Glutamatergic neuron (in vitro differentiated cells): ENCODE measurements around the gene ANTXR1. TPM values are rescaled to one million over a fixed set of nuclear protein-coding genes. Genes with fewer than 3 reads are reported as not detected.
"Not testable (repeated sequence)": the region's sequence is repeated elsewhere in the genome, so short reads cannot be mapped to it uniquely, and the experiment has no call there.

Source experiments
- DNase-seq: peaks from one replicate; pipeline ENCODE4 v3.0.0; 2022
- H3K27ac Mint-ChIP-seq: one replicate; pipeline ENCODE4 v1.8.0; 2020; ENCODE audit warnings: mild to moderate bottlenecking, mixed read lengths, inconsistent platforms; ENCODE audit not compliant: unreplicated experiment
- H3K27me3 Mint-ChIP-seq: one replicate; pipeline ENCODE4 v1.8.0; 2020; ENCODE audit warnings: mild to moderate bottlenecking, moderate library complexity, mixed read lengths, inconsistent platforms; ENCODE audit not compliant: unreplicated experiment
- H3K36me3 Mint-ChIP-seq: one replicate; pipeline ENCODE4 v1.8.0; 2020; ENCODE audit warnings: mild to moderate bottlenecking, mixed read lengths, inconsistent platforms; ENCODE audit not compliant: unreplicated experiment
- H3K4me1 Mint-ChIP-seq: one replicate; pipeline ENCODE4 v1.8.0; 2020; ENCODE audit warnings: mild to moderate bottlenecking, low read depth, mixed read lengths, inconsistent platforms; ENCODE audit not compliant: unreplicated experiment
- H3K4me3 Mint-ChIP-seq: one replicate; pipeline ENCODE4 v1.8.0; 2020; ENCODE audit warnings: mild to moderate bottlenecking, mixed read lengths, inconsistent platforms; ENCODE audit not compliant: unreplicated experiment
- H3K9me3 Mint-ChIP-seq: one replicate; pipeline ENCODE4 v1.8.0; 2020; ENCODE audit warnings: mild to moderate bottlenecking, moderate library complexity, mixed read lengths, inconsistent platforms; ENCODE audit not compliant: unreplicated experiment
- CTCF ChIP-seq: fragments of 200-600 bp; sonication (generic); IDR thresholded peaks from one replicate; pipeline ENCODE4 v1.5.0; 2021; ENCODE audit not compliant: partially characterized antibody, unreplicated experiment
- total RNA-seq: library from RNA; stranded (reverse); fragmentation: NEBNext Ultra II Directional; extraction: Animal tissue kit (Norgen Biotek cat#: 25700); gene quantifications from one replicate; pipeline ENCODE4 v1.2.1, GENCODE V29; 2021; ENCODE audit not compliant: unreplicated experiment

The ANTXR1 gene
- total RNA-seq, 1 donor from 2014 or later: 26.7 TPM

- Mint-ChIP-seq H3K27ac (no peak overlapping the region), H3K4me1 (peaks cover 35% of the 10 kb centered on the region), H3K27me3 (peaks cover 6% of the 10 kb centered on the region), H3K4me3 (no peak overlapping the region), H3K9me3 (peaks cover 4% of the 10 kb centered on the region), H3K36me3 (peaks cover 12% of the 10 kb centered on the region)
- TF ChIP-seq CTCF: no peak
- DNase-seq: no peak
Observed at GRCh38 chr2:69169655-69170389, 156.8 kb downstream of the ANTXR1 start.

- DNase-seq: no peak
- TF ChIP-seq CTCF: no peak
- peaks cover 12% of the 10 kb centered on the region for H3K36me3 Mint-ChIP-seq
Observed at GRCh38 chr2:69170661-69171060, 157.7 kb downstream of the ANTXR1 start.

GRCh38 chr2:69171116-69171896, 158.3 kb downstream of the ANTXR1 start:
- Mint-ChIP-seq H3K4me1 (peaks cover 28% of the 10 kb centered on the region), H3K4me3 (no peak overlapping the region), H3K9me3 (peaks cover 6% of the 10 kb centered on the region), H3K36me3 (peaks cover 12% of the 10 kb centered on the region), H3K27me3 (peaks cover 8% of the 10 kb centered on the region), H3K27ac (no peak overlapping the region)
- no peak for TF ChIP-seq CTCF
- no peak for DNase-seq

More at GRCh38 chr2:69170661-69171060, 157.7 kb downstream of the ANTXR1 start:
- Mint-ChIP-seq H3K4me1 (peaks cover 28% of the 10 kb centered on the region), H3K27me3 (peaks cover 6% of the 10 kb centered on the region), H3K27ac (no peak overlapping the region), H3K4me3 (no peak overlapping the region), H3K9me3 (peaks cover 4% of the 10 kb centered on the region)

- Mint-ChIP-seq H3K4me1 (peaks cover 27% of the 10 kb centered on the region), H3K27me3 (peaks cover 8% of the 10 kb centered on the region), H3K9me3 (peaks cover 4% of the 10 kb centered on the region), H3K27ac (no peak overlapping the region), H3K36me3 (peaks cover 8% of the 10 kb centered on the region), H3K4me3 (no peak overlapping the region)
- TF ChIP-seq CTCF: no peak
- no peak for DNase-seq
Observed at GRCh38 chr2:69171897-69172525, 159.0 kb downstream of the ANTXR1 start.

GRCh38 chr2:69173706-69174105, 160.7 kb downstream of the ANTXR1 start:
- peaks cover 24% of the 10 kb centered on the region for H3K4me1 Mint-ChIP-seq
- DNase-seq: no peak
- H3K4me3 Mint-ChIP-seq: no peak overlapping the region
- H3K27me3 Mint-ChIP-seq: peaks cover 8% of the 10 kb centered on the region
- peaks cover 2% of the 10 kb centered on the region for H3K9me3 Mint-ChIP-seq
- no peak overlapping the region for H3K27ac Mint-ChIP-seq
- TF ChIP-seq CTCF: no peak
- peaks cover 7% of the 10 kb centered on the region for H3K36me3 Mint-ChIP-seq

GRCh38 chr2:69174211-69174610, 161.2 kb downstream of the ANTXR1 start:
- H3K4me1 Mint-ChIP-seq: peaks cover 20% of the 10 kb centered on the region
- DNase-seq, H3K4me3 Mint-ChIP-seq, H3K27ac Mint-ChIP-seq, H3K36me3 Mint-ChIP-seq, H3K9me3 Mint-ChIP-seq, H3K27me3 Mint-ChIP-seq: not testable (repeated sequence)
